HG02852 (cell line): ENCODE data around the gene GABRE.
"Not testable (repeated sequence)": the region's sequence is repeated elsewhere in the genome, so short reads cannot be mapped to it uniquely, and the experiment has no call there.

Source experiments
- ATAC-seq: cut with Tn5 transposase; IDR thresholded peaks from one replicate; pipeline ENCODE4 v1.9.1; 2021; ENCODE audit warnings: mild to moderate bottlenecking, moderate library complexity; ENCODE audit not compliant: unreplicated experiment

GABRE gene

DNA sequence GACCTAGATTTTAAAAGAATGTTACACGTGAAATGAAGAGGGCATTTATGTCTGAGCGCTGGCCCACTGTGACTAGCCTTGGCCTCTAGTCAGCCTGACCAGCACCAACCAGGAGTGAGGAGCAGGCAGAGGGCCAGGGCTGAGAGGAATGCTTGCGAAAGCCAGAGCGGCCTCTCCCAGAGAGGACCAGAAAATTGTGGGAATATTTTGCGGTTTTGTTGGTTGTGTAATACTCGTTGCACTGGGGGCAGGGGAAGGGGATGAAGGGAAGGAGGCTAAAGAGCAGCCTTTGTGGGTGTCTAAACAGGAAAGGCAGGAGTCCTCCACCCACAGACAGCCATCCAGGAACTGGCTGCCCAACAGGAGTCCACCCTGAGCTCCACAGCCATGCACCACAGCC lies 3.8 kb downstream of the GABRE start:
- ATAC-seq, result no peak

DNA sequence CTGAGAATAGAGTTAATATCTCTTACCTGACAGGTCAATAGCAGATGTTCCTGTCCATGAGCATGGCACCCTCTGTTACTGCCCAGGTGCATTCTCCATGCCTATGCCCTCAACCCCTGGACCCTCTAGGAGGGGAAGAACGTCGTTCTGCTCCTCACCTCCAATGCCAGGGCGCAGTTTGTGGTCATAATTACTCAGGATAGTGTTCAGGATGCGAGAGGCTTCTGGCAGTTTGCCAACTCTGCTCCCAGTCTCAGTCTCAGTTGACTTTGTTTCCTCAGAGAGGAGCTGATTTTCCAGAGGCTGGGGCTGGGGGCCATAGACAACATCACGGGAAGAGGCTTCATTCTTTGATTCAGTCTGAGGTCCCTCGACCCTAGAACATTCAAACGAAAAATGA lies 4.4 kb downstream of the GABRE start:
- ATAC-seq, result no peak

DNA sequence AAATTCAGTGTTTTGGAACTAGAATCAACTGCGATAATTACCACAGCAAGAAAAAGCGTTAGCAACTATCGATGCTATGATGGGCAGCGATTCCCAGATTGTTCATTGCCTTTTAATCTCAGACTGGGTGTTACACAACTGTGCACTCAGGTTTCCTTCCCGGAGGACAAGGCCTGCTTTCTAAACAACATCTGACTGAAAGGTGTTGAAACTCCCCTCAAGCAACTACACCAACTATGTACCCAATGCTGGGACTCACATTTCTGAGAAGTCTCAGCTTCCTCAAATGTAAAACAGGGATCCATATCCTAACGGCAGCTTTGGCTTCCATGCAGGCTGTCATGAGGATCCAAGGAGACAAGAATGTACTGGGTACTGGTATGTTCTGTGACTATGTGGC lies 8.2 kb downstream of the GABRE start:
- ATAC-seq, result no peak

DNA sequence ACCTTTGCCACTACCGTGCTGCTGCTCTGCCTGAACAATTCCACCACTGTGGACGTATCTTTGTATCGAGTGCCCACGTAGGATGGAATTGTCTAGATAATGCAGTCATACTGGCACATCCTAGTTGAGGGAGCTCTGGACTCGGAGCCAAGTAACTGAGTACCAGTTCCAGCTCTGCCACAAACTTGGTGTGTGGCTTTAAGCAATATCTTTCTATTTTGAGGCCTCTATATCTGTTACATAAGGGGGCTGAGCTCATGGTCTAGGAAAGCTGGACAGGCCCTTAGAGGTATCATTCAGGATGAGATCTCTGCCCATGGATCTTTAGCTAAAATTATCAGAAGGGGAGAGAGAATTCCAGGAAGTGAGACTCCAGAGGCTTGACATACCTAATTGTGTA lies 12.4 kb downstream of the GABRE start:
- no peak for ATAC-seq

DNA sequence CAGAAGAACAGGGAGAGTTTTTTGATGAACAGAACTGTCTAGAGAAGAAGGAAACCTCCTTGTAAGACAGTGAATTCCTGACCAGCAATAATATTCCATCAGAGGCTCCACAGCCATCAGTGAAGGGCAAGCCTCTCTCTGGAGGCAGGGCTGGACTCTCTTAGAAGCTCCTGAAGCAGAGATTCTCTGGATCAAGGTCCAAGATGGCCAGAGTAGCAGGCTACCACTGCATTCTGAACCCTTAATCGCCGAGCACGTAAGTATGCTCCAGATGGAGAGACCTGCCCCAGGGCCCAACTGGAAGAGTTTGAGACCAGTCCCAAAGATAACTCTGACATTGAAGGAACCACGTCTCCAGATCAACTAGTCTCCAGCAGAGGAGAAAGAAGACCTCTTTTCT lies 16.4 kb downstream of the GABRE start:
- ATAC-seq, result no peak

DNA sequence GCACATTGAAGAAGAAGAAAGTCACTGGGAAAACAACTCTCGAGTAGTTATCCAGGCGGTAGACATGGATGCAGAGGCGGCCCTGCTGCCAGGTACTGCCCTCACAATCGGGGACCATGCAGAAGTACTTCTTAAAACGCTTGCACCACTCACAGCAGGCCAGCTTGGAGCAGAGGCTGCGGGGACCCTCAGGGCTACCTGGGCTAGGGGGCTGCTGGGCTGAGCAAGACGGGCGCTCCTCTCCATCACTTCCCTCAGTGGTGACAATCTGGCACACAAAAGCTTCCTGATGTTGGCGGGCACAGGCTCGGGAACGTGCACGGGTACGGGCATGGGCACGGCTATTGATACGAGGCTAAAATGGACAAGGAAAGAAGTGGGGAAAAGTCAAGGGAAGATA lies 19.7 kb downstream of the GABRE start:
- no peak for ATAC-seq

DNA sequence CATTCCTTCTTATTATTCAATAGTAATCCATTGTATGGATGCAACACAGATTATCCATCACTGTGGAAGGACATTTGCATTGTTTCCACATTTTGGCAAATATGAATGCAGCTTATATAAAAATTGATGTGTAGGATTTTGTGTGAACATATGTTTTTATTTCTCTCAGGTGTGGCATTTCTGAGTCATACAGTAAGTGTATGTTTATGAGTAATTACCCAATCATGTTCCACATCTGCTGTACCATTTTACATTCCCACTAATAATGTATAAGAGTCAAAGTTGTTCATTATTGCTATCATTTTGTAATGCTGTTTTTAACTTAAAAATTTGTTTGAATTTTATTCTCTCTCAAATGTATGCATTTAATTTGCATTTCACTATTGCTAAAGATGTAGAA lies 36.3 kb downstream of the GABRE start:
- ATAC-seq, result no peak

DNA sequence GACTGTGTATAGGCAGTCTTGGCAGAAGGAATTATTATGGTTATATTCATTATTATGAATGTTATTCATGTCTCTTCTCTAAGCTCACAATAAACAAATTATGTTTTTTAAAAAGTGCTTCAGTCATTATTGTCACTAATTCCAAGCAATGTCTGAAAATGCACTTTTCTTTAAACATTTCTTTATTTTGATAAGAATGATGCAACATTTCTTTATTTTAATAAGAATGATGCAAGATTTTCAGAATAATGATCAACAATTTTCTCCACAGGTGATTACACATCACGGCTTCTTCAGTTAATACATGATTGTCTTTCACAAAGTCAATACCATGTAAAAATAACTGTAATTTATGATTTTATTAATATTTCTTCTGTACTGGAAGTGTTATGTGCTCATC lies 39.1 kb downstream of the GABRE start:
- no peak for ATAC-seq

DNA sequence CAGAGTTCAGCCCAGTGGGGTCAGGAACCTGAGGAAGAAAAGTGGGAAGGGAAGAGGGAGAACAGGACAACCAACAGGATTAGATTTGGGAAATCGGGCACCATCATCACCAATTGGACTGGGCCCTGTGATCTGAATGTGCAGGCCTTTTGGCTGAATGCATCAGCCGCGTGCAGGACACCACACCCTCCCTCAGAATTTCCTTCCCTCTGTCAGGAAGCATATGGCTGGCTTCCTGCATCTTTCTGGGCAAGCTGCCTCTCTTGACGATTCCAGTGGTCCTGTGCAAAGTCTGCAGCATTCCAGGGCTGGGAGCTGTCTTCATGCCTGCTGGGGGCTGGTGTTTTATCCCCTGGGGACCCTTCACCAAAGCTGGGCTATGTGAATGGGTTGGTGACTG lies 45.4 kb downstream of the GABRE start:
- ATAC-seq, result no peak

DNA sequence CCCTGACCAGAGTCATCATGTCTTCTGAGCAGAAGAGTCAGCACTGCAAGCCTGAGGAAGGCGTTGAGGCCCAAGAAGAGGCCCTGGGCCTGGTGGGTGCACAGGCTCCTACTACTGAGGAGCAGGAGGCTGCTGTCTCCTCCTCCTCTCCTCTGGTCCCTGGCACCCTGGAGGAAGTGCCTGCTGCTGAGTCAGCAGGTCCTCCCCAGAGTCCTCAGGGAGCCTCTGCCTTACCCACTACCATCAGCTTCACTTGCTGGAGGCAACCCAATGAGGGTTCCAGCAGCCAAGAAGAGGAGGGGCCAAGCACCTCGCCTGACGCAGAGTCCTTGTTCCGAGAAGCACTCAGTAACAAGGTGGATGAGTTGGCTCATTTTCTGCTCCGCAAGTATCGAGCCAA lies 50.8 kb downstream of the GABRE start:
- ATAC-seq, result no peak

DNA sequence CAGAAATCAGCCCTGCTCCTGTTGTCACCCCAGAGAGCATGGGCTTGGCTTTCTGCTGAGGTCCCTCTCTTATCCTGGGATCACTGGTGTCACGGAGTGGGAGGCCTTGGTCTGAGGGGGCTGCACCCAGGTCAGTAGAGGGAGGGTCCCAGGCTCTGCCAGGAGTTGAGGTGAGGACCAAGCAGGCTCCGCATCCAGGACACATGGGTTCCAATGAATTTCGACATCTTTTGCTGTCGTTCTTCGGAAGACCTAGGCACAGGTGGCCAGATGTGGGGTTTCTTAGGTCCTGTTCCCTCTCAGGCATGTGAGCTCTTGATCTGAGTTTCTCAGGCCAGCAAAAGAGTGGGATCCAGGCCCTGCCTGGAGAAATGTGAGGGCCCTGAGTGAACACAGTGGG lies 51.8 kb downstream of the GABRE start:
- ATAC-seq, result no peak

DNA sequence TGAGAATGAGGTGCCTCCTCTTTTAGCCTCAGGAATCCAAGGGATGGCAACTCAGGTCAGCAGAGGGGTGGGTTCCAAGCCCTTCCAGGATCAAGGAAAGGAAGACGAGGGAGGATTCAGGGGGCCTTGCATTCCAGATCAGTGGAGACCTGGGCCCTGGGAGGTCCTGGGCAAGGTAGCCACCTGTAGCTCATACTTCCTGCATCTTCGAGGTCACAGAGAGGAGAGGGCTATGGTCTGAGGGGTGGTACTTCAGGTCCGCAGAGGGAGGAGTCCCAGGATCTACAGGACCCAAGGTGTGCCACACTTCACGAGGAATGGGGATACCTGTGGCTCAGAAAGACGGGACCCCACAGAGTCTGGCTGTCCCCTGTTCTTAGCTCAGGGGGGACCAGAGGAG lies 52.6 kb downstream of the GABRE start:
- no peak for ATAC-seq

DNA sequence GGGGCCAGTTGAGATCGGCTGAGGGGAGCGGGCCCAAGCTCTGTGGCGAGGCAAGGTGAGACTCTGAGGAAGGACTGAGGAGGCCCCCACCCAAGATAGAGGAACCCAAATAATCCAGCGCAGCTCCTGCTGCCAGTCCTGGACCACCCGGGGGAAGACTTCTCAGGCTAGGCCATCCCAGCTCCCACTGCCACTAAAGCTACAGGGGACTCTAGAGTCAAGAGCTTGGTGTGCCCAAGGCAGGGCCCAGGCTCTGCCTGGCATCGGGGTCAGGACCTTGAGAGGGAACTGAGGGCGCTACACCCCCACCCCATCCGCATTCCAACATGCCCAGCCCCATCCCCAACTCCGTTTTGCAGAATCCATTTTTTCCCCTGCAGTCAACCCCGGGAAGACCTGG lies 53.2 kb downstream of the GABRE start:
- ATAC-seq, result no peak

DNA sequence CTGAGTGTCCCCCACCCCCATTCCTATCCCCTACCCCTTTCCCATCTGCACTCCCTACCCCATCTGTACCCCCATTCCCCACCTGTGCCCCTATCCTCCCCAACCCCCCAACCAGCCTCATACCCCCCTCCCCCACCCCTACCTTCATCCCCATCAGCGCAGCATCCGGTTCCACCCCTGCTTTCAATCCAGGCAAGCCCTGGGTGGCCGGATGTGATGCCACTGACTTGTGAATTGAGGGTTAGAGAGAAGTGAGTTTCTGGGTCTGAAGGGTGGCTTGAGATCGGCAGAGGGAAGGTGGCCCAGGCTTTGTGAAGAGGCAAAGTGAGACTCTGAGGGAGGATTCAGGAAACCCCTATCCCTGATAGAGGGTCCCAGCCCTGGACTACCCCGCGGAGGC lies 53.9 kb downstream of the GABRE start:
- ATAC-seq, result no peak

DNA sequence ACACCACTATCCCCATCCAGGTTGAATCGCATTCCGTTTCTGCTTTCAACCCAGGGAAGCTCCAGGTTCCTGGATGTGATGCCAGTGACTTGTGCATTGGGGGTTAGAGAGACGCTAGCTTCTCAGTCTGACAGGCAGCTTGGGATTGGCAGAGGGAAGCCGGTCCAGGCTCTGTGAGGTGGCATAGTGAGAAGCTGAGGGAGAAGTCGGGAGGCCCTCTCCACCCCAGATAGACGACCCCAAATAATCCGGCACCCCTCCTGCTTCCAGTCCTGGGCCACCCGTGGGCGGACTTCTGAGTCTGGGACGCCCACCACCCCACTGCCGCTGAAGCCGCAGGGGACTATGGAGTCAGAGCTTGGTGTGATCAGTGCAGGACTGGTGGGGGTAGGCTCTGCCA lies 54.4 kb downstream of the GABRE start:
- no peak for ATAC-seq

DNA sequence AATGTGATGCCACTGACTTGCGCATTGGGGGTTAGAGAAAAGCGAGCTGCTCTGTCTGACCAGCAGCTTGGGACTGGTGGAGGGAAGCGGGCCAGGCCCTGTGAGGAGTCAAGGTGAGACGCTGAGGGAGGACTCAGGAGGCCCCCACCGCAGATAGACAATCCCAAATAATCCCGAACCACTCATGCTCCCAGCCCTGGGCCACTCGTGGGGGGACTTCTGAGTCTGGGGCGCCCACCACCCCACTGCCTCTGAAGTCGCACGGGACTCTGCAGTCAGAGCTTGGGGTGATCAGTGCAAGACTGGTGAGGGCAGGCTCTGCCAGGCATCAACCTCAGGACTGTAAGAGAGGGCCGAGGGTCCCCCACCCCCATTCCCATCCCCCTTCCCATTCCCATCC lies 54.9 kb downstream of the GABRE start:
- ATAC-seq, result no peak

DNA sequence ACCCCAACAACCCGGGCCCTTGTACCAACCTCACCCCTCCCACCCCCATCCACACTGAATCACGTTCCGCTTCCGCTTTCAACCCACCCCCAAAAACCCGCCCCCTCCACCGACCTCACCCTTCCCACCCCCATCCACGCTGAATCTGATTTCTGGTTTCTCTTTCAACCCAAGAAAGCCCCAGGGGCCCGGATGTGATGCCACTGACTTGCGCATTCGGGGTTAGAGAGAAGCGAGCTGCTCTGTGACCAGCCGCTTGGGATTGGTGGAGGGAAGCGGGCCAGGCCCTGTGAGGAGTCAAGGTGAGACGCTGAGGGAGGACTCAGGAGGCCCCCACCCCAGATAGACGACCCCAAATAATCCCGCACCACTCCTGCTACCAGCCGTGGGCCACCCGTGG lies 55.7 kb downstream of the GABRE start:
- not testable (repeated sequence) for ATAC-seq

DNA sequence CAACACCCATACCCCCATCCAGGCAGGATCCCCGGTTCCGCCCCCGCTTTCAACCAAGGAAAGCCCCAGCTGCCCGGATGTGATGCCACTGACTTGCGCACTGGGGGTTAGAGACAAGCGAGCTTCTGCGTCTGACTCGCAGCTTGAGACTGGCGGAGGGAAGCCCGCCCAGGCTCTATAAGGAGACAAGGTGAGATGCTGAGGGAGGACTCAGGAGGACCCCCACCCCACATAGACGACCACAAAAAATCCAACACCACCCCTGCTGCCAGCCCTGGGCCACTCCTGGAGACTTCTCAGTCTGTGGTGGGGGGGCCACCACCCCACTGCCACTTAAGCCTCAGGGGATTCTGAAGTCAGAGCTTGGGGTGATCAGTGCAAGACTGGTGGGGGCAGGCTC lies 61.7 kb downstream of the GABRE start, which contains the start of gene MAGEA4:
Gene MAGEA4, plus strand, starts transcription at position 110 of the 400 bp plus-strand sequence. CDS start 10,776 bp downstream, outside the sequence.
- no peak for ATAC-seq

DNA sequence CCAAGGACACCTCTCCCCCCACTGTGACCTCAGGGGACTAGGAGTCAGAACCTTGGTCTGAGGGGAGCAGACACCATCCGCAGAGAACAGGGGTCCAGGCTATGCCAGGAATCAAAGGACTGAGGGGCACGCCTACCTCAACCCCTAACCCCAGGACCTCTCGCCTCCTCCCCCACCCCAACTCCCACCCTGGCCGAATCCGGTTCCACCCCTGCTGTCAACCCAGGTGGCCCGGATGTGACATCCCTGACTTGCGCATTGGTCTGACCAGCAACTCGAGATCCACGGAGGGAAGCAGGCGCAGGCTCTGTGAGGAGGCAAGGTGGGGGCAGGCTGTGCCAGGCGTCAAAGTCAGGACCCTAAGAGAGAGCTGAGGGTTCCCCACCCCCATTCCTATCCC lies 62.3 kb downstream of the GABRE start:
- no peak for ATAC-seq

DNA sequence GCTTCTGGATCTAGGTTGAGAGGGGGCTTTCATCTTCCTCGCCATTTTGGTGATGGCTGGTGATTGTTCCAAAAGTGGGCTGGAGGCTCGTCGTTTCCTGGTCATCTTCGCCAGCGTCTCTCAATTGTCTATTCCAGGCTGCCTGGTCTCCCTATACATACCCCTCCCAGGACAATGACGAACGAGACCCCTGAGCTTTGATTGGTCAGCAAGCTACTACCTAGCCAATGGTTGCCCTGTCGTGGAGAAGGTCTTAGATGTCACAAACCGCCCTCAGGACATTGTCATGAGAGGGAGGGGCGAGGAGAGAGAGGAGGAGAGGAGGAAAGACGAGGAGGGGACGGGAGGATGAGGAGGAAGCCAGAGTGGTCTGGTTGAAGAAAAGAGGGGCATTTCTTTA lies 69.5 kb downstream of the GABRE start:
- no peak for ATAC-seq
